Colonic mucosa (tissue), 4 donors: ENCODE results near the gene TCF15. TPM values are rescaled to one million over a fixed set of nuclear protein-coding genes. Genes with fewer than 3 reads are reported as not detected.

Experiments
- DNase-seq: peaks from one replicate; pipeline ENCODE4 v3.0.0-alpha.2; 2020
- H3K27ac ChIP-seq: fragments of 200-600 bp; one replicate; pipeline ENCODE4 v1.8.0; 2021
- H3K27me3 ChIP-seq: fragments of 200-600 bp; one replicate; pipeline ENCODE4 v1.8.0; 2021
- H3K36me3 ChIP-seq: fragments of 200-600 bp; one replicate; pipeline ENCODE4 v1.8.0; 2021
- H3K4me1 ChIP-seq: fragments of 200-600 bp; one replicate; pipeline ENCODE4 v1.8.0; 2021; ENCODE audit warnings: mild to moderate bottlenecking
- H3K4me3 ChIP-seq: fragments of 200-600 bp; one replicate; pipeline ENCODE4 v1.8.0; 2021
- H3K9ac ChIP-seq, 2 donors: one replicate each; pipeline ENCODE4 v1.7.0; 2013; ENCODE audit warnings: control low read depth in 2 of 2, low read depth in 2 of 2, low read length in 2 of 2
- H3K9me3 ChIP-seq: fragments of 200-600 bp; one replicate; pipeline ENCODE4 v1.8.0; 2021
- CTCF ChIP-seq: fragments of 200-600 bp; IDR thresholded peaks from one replicate; pipeline ENCODE4 v1.8.0; 2022; ENCODE audit warnings: antibody characterized with exemption, mild to moderate bottlenecking
- intact Hi-C: fragments of 100-400 bp; cut with DNase I; formaldehyde crosslinking; loops from one replicate; pipeline ENCODE4 v1.14.1; 2022
- total RNA-seq, 2 donors: library from RNA; stranded (reverse); fragmentation: NEBNext Ultra II Directional in 1 of 2; extraction: Animal tissue kit (Norgen Biotek cat#: 25700) in 1 of 2; gene quantifications; one replicate each; pipeline ENCODE4 v1.2.1, GENCODE V29; 2021
- donor health status: healthy.
- donor health status: DM: no; HTN: no; CAD: no.
- donor health status: DM: no; HTN: no; CAD: no.

The TCF15 gene
- total RNA-seq, 2 donors from 2014 or later = 0.16 to 0.22 TPM

GRCh38 chr20:650281-650680, 40.2 kb upstream of the TCF15 start:
- Histone ChIP-seq H3K27me3 (no peaks in the 10 kb centered on the region), H3K36me3 (no peaks in the 10 kb centered on the region), H3K27ac (no peak overlapping the region), H3K4me1 (no peaks in the 10 kb centered on the region), H3K9ac (no peak overlapping the region), H3K4me3 (no peak overlapping the region), H3K9me3 (no peaks in the 10 kb centered on the region)
- no peak for TF ChIP-seq CTCF
- no peak for DNase-seq
- intact Hi-C loops = loop anchor here (5.0 kb wide), 1 partner anchor 103 kb away; no protein-coding TSS in a partner anchor

DNA sequence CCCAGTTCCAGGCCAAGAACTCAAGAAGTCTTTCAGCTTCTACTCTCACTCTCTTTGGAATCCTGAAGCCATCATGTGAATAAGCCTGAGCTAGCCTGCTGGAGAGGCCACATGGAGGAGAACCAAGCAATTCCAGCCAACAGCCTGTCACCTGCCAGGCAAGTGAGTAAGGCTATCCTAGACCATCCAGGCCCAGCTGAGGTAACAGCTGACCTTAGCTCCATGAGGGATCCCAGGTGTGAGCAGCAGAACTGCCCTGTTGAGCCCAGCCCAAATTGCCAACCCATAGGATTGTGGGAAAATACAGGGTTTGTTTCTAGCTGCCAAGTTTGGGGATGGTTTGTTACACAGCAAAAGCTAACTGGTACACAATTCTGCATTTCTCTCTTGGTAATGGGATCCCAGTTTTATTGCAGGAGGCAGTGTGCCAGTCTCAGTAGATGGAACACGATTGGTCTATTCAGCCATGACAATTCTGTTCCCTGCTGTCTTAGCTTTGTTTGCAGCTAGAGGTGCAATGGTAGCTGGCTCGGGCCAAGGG, 37.4 kb upstream of the TCF15 start:
- intact Hi-C loops = loop anchor here (5.0 kb wide), 1 partner anchor 295 kb away; no protein-coding TSS in a partner anchor
- TF ChIP-seq CTCF = no peak

GRCh38 chr20:646868-647233, 36.7 kb upstream of the TCF15 start:
- Histone ChIP-seq H3K4me3 (no peak overlapping the region), H3K27me3 (peaks cover 7% of the 10 kb centered on the region), H3K4me1 (no peaks in the 10 kb centered on the region), H3K27ac (no peak overlapping the region), H3K9me3 (no peaks in the 10 kb centered on the region), H3K9ac (no peak overlapping the region), H3K36me3 (no peaks in the 10 kb centered on the region)
- DNase-seq = no peak
- TF ChIP-seq CTCF = no peak
- intact Hi-C loops = loop anchor here (5.0 kb wide), 1 partner anchor 295 kb away; no protein-coding TSS in a partner anchor

More for the DNA sequence above, 37.4 kb upstream of the TCF15 start:
- Histone ChIP-seq H3K27ac (no peak overlapping the region), H3K36me3 (no peaks in the 10 kb centered on the region), H3K4me1 (no peaks in the 10 kb centered on the region), H3K9ac (no peak overlapping the region), H3K27me3 (peaks cover 4% of the 10 kb centered on the region), H3K4me3 (no peak overlapping the region), H3K9me3 (no peaks in the 10 kb centered on the region)
- no peak for DNase-seq

DNA sequence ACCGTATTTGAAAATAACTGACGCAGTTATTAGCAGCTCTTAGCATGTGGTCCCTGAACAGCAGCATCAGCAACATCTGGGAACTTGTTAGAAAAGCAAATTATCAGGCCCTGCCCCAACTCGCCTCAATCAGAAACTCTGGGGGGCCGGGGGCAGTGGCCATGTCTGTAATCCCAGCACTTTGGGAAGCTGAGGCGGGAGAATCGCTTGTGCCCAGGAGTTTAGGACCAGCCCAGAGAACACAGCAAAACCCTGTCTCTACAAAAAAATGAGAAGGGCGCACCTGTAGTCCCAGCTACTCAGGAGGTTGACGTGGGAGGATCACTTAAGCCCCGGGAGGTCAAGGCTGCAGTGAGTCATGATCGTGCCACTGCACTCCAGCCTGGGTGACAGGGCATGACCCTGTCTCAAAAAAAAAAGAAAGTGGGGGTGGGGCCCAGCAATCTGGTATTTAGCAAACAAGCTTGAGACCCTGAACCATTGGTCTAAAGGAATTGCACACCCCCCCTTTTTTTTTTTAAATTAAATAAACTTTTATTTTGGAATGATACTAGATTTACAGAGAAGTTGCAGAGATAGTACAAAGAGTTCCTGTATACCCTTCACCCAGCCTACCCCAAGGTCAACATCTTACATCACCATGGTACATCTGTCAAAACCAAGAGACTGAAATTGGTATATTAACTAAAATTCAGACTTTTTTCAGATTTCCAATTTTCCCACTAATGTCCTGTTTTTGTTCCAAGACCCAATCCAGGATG, 36.2 kb upstream of the TCF15 start:
- no peak for TF ChIP-seq CTCF
- no peaks in the 10 kb centered on the region for H3K4me1 ChIP-seq
- H3K27me3 ChIP-seq = peaks cover 7% of the 10 kb centered on the region
- DNase-seq = no peak
- intact Hi-C loops = loop anchor here (5.0 kb wide), 1 partner anchor 294 kb away; no protein-coding TSS in a partner anchor
- no peak overlapping the region for H3K27ac ChIP-seq
- H3K9ac ChIP-seq = no peak overlapping the region
- H3K9me3 ChIP-seq = no peaks in the 10 kb centered on the region
- no peaks in the 10 kb centered on the region for H3K36me3 ChIP-seq
- no peak overlapping the region for H3K4me3 ChIP-seq

DNA sequence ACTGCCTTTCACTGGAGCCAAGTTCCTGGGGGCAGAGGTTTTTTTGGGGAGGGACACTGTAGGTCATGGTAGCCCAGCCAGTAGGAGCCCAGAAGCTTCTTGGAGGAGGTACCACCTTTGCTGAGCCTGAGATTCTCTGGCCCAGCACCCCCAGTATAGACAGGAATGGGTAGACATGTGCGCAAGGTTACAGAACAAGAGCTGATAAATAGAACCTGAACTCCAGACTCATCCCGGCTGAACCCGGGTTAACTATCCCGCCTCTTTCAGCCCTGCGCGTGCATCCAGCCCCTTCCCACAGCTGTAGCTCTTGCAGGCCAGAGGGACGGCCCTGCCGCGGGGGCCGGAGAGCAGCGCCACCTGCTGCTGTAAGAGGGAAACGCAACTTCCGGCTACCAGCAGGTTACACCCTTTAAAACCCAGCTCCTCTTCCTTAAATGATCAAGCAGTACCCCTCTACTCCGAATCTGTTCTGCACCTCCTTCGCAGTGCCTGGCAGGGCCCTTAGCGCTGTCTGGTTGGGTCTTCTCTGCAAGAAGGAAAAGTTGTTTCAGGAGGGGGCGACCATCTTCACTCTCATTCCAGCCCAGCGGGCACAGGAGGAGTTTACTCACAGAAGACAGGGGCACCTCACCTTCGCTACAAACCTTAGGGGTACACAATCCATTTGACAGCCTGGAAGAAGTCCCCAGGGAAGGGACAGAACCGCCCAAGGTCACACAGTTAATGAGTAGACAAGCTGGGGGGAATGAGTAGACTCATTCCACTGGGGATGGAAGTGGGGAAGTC, 35.4 kb upstream of the TCF15 start:
- no peak overlapping the region for H3K4me3 ChIP-seq
- H3K9ac ChIP-seq = no peak overlapping the region
- peaks cover 7% of the 10 kb centered on the region for H3K27me3 ChIP-seq
- no peak overlapping the region for H3K27ac ChIP-seq
- H3K36me3 ChIP-seq = no peaks in the 10 kb centered on the region
- no peaks in the 10 kb centered on the region for H3K9me3 ChIP-seq
- intact Hi-C loops = loop anchor here (5.0 kb wide), 1 partner anchor 293 kb away; no protein-coding TSS in a partner anchor
- H3K4me1 ChIP-seq = no peaks in the 10 kb centered on the region
- DNase-seq = peak; percentile 75
- TF ChIP-seq CTCF = peak; percentile 94
